Measurements from ENCODE around the gene AKIRIN2. TPM values are rescaled to one million over a fixed set of nuclear protein-coding genes. Genes with fewer than 3 reads are reported as not detected.
A peak's percentile ranks its signal among the peaks of the same experiment; 100 is the strongest.

Gene AKIRIN2
- total and polyA plus RNA-seq, 9 of the 15 experiments (the other 6 are each of a cell fraction or from before 2014, with no cell fraction given): 5.8 to 63.9 (median 28.1) TPM

DNA sequence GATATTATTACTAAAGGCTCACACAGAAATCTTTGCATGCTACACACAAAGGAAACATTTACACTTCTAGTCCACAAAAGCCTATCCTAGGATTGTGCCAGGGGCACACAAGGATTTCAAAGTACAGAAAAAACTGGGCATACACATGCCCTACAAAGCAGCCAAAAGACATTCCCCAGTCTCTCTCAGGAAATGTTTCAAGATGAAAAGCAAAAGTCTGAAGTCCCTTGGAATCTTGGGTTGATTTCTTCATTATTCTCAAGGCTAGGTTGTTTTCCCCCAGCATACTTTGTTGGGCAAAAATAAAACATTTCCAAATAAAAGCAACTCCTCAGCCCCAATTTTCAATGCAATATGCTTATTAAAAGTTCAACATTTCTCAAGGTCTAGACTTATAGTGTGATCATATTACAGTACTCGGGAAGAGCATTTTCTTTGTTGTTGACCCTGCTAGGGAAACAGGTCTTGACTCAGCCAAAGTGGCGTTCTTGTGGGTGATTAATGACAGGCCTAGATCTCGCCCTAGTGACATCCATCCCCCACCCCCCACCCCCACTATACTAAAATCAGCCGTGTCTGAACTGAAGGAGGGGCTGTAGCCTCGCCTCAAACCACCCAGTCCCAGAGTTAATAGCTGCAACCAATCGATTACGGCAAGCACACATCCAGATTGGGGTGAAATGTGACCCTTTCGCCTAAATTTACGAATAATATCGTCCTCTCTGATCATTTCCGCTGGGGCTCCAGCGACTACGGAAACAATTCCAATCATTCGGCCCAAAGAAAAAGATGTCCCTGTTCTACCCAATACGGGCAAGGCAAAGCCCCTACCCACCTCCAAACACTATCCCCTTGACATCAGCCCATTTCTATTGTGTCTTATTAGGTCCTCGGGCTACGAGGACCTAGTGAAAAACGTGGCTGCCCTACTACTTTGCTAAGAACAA, 1.4 kb downstream of the AKIRIN2 start (continued):
- TF ChIP-seq, protein P1, sequence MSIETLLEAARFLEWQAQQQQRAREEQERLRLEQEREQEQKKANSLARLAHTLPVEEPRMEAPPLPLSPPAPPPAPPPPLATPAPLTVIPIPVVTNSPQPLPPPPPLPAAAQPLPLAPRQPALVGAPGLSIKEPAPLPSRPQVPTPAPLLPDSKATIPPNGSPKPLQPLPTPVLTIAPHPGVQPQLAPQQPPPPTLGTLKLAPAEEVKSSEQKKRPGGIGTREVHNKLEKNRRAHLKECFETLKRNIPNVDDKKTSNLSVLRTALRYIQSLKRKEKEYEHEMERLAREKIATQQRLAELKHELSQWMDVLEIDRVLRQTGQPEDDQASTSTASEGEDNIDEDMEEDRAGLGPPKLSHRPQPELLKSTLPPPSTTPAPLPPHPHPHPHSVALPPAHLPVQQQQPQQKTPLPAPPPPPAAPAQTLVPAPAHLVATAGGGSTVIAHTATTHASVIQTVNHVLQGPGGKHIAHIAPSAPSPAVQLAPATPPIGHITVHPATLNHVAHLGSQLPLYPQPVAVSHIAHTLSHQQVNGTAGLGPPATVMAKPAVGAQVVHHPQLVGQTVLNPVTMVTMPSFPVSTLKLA (conservative IDR thresholded peaks at IDR 0.05): peak; percentile 37 to 63; a peak in 2 of 4 replicates
- peak; percentile 51 for TF ChIP-seq TAF1 (IDR thresholded peaks at IDR 0.05; ENCODE audit: control insufficient read depth, extremely low read depth, insufficient read depth, low read length, severe bottlenecking)
- TF ChIP-seq LEF1 (IDR thresholded peaks at IDR 0.05): peak; percentile 54
- no peak for TF ChIP-seq ZKSCAN1 (IDR thresholded peaks at IDR 0.05; ENCODE audit: low read depth, low read length)
- no peak for TF ChIP-seq ARID2 (IDR thresholded peaks at IDR 0.05)
- TF ChIP-seq, protein P2, sequence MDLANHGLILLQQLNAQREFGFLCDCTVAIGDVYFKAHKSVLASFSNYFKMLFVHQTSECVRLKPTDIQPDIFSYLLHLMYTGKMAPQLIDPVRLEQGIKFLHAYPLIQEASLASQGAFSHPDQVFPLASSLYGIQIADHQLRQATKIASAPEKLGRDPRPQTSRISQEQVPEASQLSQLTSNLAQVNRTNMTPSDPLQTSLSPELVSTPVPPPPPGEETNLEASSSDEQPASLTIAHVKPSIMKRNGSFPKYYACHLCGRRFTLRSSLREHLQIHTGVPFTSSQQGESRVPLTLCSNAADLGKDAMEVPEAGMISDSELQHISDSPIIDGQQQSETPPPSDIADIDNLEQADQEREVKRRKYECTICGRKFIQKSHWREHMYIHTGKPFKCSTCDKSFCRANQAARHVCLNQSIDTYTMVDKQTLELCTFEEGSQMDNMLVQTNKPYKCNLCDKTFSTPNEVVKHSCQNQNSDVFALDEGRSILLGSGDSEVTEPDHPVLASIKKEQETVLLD (IDR thresholded peaks at IDR 0.05): peak; percentile 55; the same call in 1 of the 2 replicates
- no peak for TF ChIP-seq PYGO2 (tag; IDR thresholded peaks at IDR 0.05)
- TF ChIP-seq, protein P3, sequence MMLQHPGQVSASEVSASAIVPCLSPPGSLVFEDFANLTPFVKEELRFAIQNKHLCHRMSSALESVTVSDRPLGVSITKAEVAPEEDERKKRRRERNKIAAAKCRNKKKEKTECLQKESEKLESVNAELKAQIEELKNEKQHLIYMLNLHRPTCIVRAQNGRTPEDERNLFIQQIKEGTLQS (IDR thresholded peaks at IDR 0.05): no peak
- TF ChIP-seq, protein P3 (CRISPR knock-in tag; conservative IDR thresholded peaks at IDR 0.05): peak; percentile 64; the same call in 1 of the 2 replicates
- TF ChIP-seq, protein P4, sequence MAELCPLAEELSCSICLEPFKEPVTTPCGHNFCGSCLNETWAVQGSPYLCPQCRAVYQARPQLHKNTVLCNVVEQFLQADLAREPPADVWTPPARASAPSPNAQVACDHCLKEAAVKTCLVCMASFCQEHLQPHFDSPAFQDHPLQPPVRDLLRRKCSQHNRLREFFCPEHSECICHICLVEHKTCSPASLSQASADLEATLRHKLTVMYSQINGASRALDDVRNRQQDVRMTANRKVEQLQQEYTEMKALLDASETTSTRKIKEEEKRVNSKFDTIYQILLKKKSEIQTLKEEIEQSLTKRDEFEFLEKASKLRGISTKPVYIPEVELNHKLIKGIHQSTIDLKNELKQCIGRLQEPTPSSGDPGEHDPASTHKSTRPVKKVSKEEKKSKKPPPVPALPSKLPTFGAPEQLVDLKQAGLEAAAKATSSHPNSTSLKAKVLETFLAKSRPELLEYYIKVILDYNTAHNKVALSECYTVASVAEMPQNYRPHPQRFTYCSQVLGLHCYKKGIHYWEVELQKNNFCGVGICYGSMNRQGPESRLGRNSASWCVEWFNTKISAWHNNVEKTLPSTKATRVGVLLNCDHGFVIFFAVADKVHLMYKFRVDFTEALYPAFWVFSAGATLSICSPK (IDR thresholded peaks at IDR 0.05; ENCODE audit: borderline replicate concordance): no peak
- no peak for TF ChIP-seq HMG20A (CRISPR knock-in tag; conservative IDR thresholded peaks at IDR 0.05)
- TF ChIP-seq, protein P5, sequence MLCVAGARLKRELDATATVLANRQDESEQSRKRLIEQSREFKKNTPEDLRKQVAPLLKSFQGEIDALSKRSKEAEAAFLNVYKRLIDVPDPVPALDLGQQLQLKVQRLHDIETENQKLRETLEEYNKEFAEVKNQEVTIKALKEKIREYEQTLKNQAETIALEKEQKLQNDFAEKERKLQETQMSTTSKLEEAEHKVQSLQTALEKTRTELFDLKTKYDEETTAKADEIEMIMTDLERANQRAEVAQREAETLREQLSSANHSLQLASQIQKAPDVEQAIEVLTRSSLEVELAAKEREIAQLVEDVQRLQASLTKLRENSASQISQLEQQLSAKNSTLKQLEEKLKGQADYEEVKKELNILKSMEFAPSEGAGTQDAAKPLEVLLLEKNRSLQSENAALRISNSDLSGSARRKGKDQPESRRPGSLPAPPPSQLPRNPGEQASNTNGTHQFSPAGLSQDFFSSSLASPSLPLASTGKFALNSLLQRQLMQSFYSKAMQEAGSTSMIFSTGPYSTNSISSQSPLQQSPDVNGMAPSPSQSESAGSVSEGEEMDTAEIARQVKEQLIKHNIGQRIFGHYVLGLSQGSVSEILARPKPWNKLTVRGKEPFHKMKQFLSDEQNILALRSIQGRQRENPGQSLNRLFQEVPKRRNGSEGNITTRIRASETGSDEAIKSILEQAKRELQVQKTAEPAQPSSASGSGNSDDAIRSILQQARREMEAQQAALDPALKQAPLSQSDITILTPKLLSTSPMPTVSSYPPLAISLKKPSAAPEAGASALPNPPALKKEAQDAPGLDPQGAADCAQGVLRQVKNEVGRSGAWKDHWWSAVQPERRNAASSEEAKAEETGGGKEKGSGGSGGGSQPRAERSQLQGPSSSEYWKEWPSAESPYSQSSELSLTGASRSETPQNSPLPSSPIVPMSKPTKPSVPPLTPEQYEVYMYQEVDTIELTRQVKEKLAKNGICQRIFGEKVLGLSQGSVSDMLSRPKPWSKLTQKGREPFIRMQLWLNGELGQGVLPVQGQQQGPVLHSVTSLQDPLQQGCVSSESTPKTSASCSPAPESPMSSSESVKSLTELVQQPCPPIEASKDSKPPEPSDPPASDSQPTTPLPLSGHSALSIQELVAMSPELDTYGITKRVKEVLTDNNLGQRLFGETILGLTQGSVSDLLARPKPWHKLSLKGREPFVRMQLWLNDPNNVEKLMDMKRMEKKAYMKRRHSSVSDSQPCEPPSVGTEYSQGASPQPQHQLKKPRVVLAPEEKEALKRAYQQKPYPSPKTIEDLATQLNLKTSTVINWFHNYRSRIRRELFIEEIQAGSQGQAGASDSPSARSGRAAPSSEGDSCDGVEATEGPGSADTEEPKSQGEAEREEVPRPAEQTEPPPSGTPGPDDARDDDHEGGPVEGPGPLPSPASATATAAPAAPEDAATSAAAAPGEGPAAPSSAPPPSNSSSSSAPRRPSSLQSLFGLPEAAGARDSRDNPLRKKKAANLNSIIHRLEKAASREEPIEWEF (CRISPR knock-in tag; IDR thresholded peaks at IDR 0.05): peak; percentile 76; the same call in 1 of the 2 replicates
- TF ChIP-seq CHCHD3 (CRISPR knock-in tag; IDR thresholded peaks at IDR 0.05): no peak
- no peak for TF ChIP-seq ZBED1 (IDR thresholded peaks at IDR 0.05)
- peak; percentile 58 for TF ChIP-seq SP1 (CRISPR knock-in tag; IDR thresholded peaks at IDR 0.05)
